CD8-positive, alpha-beta memory T cell (primary cell): ENCODE results near the gene RANBP1. TPM values are rescaled to one million over a fixed set of nuclear protein-coding genes. Genes with fewer than 3 reads are reported as not detected.

Experiments used
- CTCF ChIA-PET: fragments of 350-600 bp; sonication (Branson Sonifier 250); formaldehyde crosslinking; loops from one replicate; lab custom pipeline; 2021; ENCODE audit warnings: antibody characterized with exemption; lab: Charles Lee
- POLR2A ChIA-PET: fragments of 350-600 bp; sonication (Branson Sonifier 250); formaldehyde crosslinking; loops from one replicate; lab custom pipeline; 2021; ENCODE audit warnings: antibody characterized with exemption; lab: Charles Lee
- DNase-seq, 5 donors: peaks; one replicate each; pipeline versions ENCODE4 v3.0.0 to v3.0.0-alpha.2; 2020 to 2022; ENCODE audit warnings: mixed read lengths in 1 of 5
- H3K27ac ChIP-seq: one replicate; pipeline ENCODE4 v1.7.0; 2013; ENCODE audit warnings: low read depth, mild to moderate bottlenecking, low read length, moderate library complexity
- H3K27me3 ChIP-seq: 2 replicates; pipeline ENCODE4 v1.7.0; 2013; ENCODE audit warnings: low read length, mild to moderate bottlenecking; ENCODE audit not compliant: insufficient read depth, poor library complexity, severe bottlenecking
- H3K36me3 ChIP-seq: 2 replicates; pipeline ENCODE4 v1.7.0; 2013; ENCODE audit warnings: mild to moderate bottlenecking, low read length, moderate library complexity; ENCODE audit not compliant: insufficient read depth
- H3K4me1 ChIP-seq: 2 replicates; pipeline ENCODE4 v1.7.0; 2013; ENCODE audit warnings: mild to moderate bottlenecking, low read length, moderate library complexity; ENCODE audit not compliant: insufficient read depth
- H3K4me3 ChIP-seq: 2 replicates; pipeline ENCODE4 v1.7.0; 2013; ENCODE audit warnings: mild to moderate bottlenecking, low read length
- H3K9me3 ChIP-seq: 2 replicates; pipeline ENCODE4 v1.7.0; 2013; ENCODE audit warnings: mild to moderate bottlenecking, low read length
- H3K27ac Mint-ChIP-seq, 8 donors: one replicate each; pipeline ENCODE4 v1.8.0; 2020 to 2021; ENCODE audit warnings: mixed read lengths in 8 of 8, mild to moderate bottlenecking in 6 of 8, inconsistent platforms in 3 of 8, moderate library complexity in 3 of 8
- H3K27me3 Mint-ChIP-seq, 2 donors: one replicate each; pipeline ENCODE4 v1.8.0; 2020 to 2021; ENCODE audit warnings: mixed read lengths in 2 of 2, mild to moderate bottlenecking in 1 of 2, moderate library complexity in 1 of 2
- H3K36me3 Mint-ChIP-seq, 3 donors: one replicate each; pipeline ENCODE4 v1.8.0; 2020 to 2021; ENCODE audit warnings: mixed read lengths in 3 of 3, inconsistent platforms in 1 of 3, mild to moderate bottlenecking in 1 of 3
- H3K4me1 Mint-ChIP-seq, 3 donors: one replicate each; pipeline ENCODE4 v1.8.0; 2020 to 2021; ENCODE audit warnings: mixed read lengths in 3 of 3, inconsistent platforms in 1 of 3, mild to moderate bottlenecking in 1 of 3
- H3K4me3 Mint-ChIP-seq, 7 donors: one replicate each; pipeline ENCODE4 v1.8.0; 2020 to 2021; ENCODE audit warnings: mixed read lengths in 7 of 7, mild to moderate bottlenecking in 6 of 7, moderate library complexity in 4 of 7, inconsistent platforms in 2 of 7
- H3K9me3 Mint-ChIP-seq, 5 donors: one replicate each; pipeline ENCODE4 v1.8.0; 2020 to 2022; ENCODE audit warnings: mixed read lengths in 5 of 5, mild to moderate bottlenecking in 3 of 5, moderate library complexity in 2 of 5, inconsistent platforms in 1 of 5
- polyA plus RNA-seq: library from polyadenylated mRNA; unstranded; fragments of 300-500 nt; fragmentation: Illumina TruSeq; gene quantifications from one replicate; pipeline ENCODE4 v1.2.3, GENCODE V29; 2021
- total RNA-seq, 2 experiments: library from RNA; stranded (reverse); gene quantifications; one replicate each; pipeline ENCODE4 v1.2.3, GENCODE V29; 2021

RANBP1 gene
- total and polyA plus RNA-seq, 3 experiments from 2014 or later = 102 to 459 (median 436) TPM

DNA sequence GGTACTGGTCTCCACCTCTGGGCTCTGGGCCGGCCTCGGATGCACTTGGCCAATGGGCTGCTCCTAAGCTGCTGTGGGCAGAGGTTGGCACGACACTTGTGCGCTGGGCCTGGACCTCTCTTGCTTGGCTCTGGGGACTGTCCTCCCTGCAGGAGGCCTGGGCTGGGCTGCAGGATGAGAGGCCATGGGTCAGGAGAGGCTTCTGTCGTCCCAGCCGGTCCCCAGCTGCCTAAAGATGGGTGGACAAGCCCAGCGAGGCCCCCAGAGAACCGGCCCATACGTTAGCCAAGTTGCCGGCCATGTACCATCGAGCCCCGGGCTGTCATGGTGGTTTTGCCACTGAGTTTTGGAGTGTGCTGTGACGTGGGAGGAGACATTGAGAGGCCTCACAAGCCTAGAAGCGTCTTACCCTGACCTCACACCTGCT, 36.6 kb downstream of the RANBP1 start:
- CTCF ChIA-PET = no interaction called here

DNA sequence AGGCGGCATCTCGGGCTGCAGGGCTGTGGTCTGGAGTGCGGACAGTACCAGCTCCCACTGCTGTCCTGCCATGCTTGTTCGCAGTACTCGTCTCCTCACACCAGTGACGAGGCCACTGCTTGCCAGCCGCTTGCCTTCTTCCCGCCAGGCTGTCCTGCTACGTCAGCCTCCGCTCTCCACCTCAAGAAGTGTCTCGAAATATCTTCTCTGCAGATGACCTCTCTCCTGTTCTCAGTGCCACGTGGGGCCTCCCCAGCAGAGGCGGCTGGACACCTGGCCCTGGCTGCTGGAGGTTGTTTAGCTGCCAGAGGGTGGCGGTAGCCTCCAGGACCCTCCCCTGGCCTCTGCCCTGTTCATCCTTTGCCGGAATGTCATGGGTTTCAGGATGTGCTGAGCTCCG, 38.0 kb downstream of the RANBP1 start:
- no peak overlapping the region for H3K27ac ChIP-seq
- no peak overlapping the region for H3K4me3 ChIP-seq
- Mint-ChIP-seq H3K4me1 (peaks cover 0 to 4% (median 2%) of the 10 kb centered on the region in 3 donors), H3K36me3 (no peaks in the 10 kb centered on the region), H3K4me3 (no peak overlapping the region), H3K9me3 (no peaks in the 10 kb centered on the region), H3K27me3 (peaks cover 0 to 4% of the 10 kb centered on the region in 2 donors), H3K27ac (peak overlapping the region in 2 of 8 donors; percentile 38 to 58)
- no peaks in the 10 kb centered on the region for H3K4me1 ChIP-seq
- H3K9me3 ChIP-seq = no peaks in the 10 kb centered on the region
- H3K27me3 ChIP-seq = peaks cover 17% of the 10 kb centered on the region
- DNase-seq = no peak
- CTCF ChIA-PET = interaction anchor here (1.1 to 1.2 kb wide), 2 partner anchors 24 to 138 kb away, joined by 3 read pairs; no protein-coding TSS in a partner anchor
- H3K36me3 ChIP-seq = no peaks in the 10 kb centered on the region
- POLR2A ChIA-PET = no interaction called here

More for the DNA sequence above, 36.6 kb downstream of the RANBP1 start:
- no peaks in the 10 kb centered on the region for H3K9me3 Mint-ChIP-seq
- peaks cover 0 to 4% (median 2%) of the 10 kb centered on the region in 3 donors for H3K4me1 Mint-ChIP-seq
- no peak overlapping the region for H3K4me3 ChIP-seq
- H3K27me3 Mint-ChIP-seq = peaks cover 0 to 4% of the 10 kb centered on the region in 2 donors
- DNase-seq = no peak
- no peak overlapping the region for H3K4me3 Mint-ChIP-seq
- H3K27ac Mint-ChIP-seq = no peak overlapping the region
- no peaks in the 10 kb centered on the region for H3K36me3 Mint-ChIP-seq
- no peaks in the 10 kb centered on the region for H3K36me3 ChIP-seq
- H3K4me1 ChIP-seq = no peaks in the 10 kb centered on the region
- POLR2A ChIA-PET = interaction anchor here (0.6 kb wide), 1 partner anchor 66 kb away, joined by 8 read pairs; no protein-coding TSS in a partner anchor
- peaks cover 10% of the 10 kb centered on the region for H3K27me3 ChIP-seq
- H3K9me3 ChIP-seq = no peaks in the 10 kb centered on the region
- no peak overlapping the region for H3K27ac ChIP-seq

DNA sequence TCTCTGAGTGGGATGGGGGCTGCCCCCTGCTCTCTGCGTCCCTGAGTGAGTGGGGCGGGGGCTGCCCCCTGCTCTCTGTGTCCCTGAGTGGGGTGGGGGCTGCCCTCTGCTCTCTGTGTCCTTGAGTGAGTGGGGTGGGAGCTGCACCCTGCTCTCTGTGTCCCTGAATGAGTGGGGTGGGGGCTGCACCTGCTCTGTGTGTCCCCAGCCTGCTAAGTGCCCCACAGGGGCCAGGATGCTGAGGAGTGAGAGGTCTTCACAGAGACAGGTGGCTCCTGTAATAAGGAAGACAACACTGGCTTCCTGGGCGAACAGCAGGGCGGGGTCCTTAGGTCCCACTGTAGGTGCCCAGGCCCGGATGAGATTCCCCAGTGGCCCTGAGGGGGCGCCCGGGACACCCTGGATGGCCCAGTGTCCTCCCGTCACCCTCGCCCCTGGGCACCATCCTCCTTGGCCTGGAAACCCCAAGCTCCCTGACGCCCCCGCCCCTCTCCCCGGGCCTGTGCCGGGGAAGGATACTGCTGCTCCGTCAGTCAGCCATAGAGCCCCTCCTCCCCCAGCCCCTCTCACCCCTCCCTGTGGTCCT, 38.8 kb downstream of the RANBP1 start:
- Histone ChIP-seq H3K27me3 (peaks cover 17% of the 10 kb centered on the region), H3K4me3 (no peak overlapping the region), H3K36me3 (no peaks in the 10 kb centered on the region), H3K4me1 (no peaks in the 10 kb centered on the region), H3K9me3 (no peaks in the 10 kb centered on the region), H3K27ac (no peak overlapping the region)
- no peak for DNase-seq
- ChIA-PET CTCF (no interaction called here), POLR2A (no interaction called here)
- no peak overlapping the region for H3K4me3 Mint-ChIP-seq
- H3K27ac Mint-ChIP-seq = no peak overlapping the region
- H3K36me3 Mint-ChIP-seq = no peaks in the 10 kb centered on the region
- peaks cover 0 to 4% (median 2%) of the 10 kb centered on the region in 3 donors for H3K4me1 Mint-ChIP-seq
- peaks cover 0 to 4% of the 10 kb centered on the region in 2 donors for H3K27me3 Mint-ChIP-seq
- no peaks in the 10 kb centered on the region for H3K9me3 Mint-ChIP-seq

DNA sequence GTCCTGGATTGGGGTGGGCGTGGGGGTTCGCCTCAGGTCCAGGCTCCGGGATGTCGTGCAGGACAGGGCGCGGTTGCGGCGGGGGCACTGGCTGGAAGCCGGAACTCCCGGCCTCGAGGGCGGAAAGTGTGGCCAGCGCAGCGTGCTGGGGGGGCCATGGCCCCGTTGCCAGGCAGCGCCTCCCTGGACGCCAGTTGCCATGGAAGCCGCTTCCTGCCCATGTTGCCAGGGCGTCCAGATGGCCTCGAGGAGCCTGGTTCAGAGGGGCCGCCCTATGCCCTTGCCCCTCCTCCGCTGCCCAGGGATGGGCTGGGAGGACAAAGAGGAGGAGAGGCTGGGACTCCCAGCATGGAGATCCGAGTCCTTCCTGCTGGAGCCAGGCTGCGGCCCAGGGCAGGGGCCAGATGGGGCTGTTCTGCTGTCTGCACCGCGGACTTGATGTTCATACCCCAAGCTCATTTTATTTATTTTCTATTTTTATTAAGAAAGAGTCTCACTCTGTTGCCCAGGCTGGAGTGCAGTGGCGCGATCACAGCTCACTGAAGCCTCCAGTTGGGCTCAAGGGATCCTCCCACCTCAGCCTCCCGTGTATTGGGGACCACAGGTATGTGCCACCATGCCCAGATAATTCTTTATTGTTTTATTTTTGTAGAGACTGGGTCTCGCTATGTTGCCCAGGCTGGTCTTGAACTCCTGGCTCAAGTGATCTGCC, 39.6 kb downstream of the RANBP1 start:
- H3K27ac ChIP-seq = no peak overlapping the region
- H3K27me3 ChIP-seq = peaks cover 17% of the 10 kb centered on the region
- H3K27ac Mint-ChIP-seq = no peak overlapping the region
- ChIA-PET CTCF (interaction anchor here (1.1 to 3.0 kb wide), 2 partner anchors 84 to 129 kb away, joined by 6 to 23 read pairs; no protein-coding TSS in a partner anchor), POLR2A (no interaction called here)
- no peak overlapping the region for H3K4me3 ChIP-seq
- H3K4me1 Mint-ChIP-seq = peaks cover 0 to 4% (median 2%) of the 10 kb centered on the region in 3 donors
- no peaks in the 10 kb centered on the region for H3K36me3 Mint-ChIP-seq
- no peak overlapping the region for H3K4me3 Mint-ChIP-seq
- H3K9me3 Mint-ChIP-seq = no peaks in the 10 kb centered on the region
- H3K36me3 ChIP-seq = no peaks in the 10 kb centered on the region
- peaks cover 0 to 4% of the 10 kb centered on the region in 2 donors for H3K27me3 Mint-ChIP-seq
- DNase-seq = no peak
- no peaks in the 10 kb centered on the region for H3K4me1 ChIP-seq
- no peaks in the 10 kb centered on the region for H3K9me3 ChIP-seq

DNA sequence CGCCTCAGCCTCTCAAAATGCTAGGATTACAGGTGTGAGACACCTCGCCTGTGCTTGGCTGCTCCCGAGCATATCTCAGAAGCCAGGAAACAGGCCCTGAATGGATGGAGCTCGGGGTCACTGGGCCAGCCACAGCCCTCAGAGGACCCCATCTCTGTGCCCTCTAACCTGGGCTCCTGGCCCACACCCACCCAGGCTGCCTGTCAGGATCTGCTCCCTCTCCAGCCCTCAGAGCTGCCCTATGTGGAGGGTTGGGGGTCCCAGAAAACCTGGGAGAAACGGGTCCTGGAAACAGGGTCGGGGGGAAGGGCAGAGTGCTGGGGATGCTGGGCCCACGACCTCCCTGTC, 40.1 kb downstream of the RANBP1 start:
- H3K4me1 Mint-ChIP-seq = peaks cover 0 to 4% (median 2%) of the 10 kb centered on the region in 3 donors
- CTCF ChIA-PET = interaction anchor here (1.1 to 3.0 kb wide), 4 partner anchors 83 to 185 kb away, joined by 6 to 23 read pairs (median 10); no protein-coding TSS in a partner anchor
- H3K27ac Mint-ChIP-seq = no peak overlapping the region
- H3K27me3 Mint-ChIP-seq = peaks cover 0 to 4% of the 10 kb centered on the region in 2 donors
- H3K4me3 ChIP-seq = no peak overlapping the region
- H3K36me3 Mint-ChIP-seq = no peaks in the 10 kb centered on the region
- H3K27ac ChIP-seq = no peak overlapping the region
- POLR2A ChIA-PET = no interaction called here
- H3K4me1 ChIP-seq = no peaks in the 10 kb centered on the region
- no peaks in the 10 kb centered on the region for H3K9me3 Mint-ChIP-seq
- peaks cover 17% of the 10 kb centered on the region for H3K27me3 ChIP-seq
- no peaks in the 10 kb centered on the region for H3K9me3 ChIP-seq
- H3K36me3 ChIP-seq = no peaks in the 10 kb centered on the region
- H3K4me3 Mint-ChIP-seq = no peak overlapping the region
- DNase-seq = no peak

DNA sequence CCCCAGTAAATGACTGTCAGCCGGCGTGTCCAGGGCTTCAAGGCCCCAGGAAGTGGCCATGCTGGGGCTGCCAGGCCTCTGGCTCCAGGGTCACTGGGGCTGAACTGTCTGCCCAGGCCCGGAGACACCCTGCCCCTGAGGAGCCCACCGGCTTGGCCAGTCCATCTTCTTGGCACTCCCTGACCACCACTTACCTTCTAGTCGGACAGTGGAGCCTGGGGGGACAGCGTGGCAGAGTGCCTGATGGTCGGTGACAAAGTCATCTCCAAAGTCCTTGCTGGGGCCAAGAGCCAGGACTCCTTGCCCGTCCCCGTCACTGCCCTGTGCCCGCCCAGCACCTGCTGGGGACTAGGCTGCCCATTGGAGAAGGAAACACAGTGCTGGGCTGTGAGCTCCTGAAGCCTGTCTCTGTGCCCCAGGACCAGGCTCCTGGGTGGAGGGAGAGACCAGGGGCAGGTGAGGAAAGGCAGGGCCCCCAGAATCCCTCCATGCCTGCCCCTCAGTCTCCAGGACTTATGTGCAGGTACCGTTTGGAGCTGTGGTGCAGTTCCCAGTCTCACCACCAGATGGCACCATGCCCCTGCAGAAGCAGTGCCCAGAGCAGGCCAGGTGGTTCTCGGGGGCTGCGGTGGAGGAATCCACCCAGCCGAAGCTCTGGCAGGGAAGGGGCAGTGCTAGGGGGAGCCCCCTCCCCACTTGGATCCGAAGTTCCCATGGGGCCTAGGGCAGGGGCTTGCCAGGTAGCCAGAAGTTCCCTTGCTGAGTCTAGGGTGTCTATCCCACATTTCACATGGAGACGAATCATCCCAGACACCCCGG, 40.9 kb downstream of the RANBP1 start:
- POLR2A ChIA-PET = no interaction called here

DNA sequence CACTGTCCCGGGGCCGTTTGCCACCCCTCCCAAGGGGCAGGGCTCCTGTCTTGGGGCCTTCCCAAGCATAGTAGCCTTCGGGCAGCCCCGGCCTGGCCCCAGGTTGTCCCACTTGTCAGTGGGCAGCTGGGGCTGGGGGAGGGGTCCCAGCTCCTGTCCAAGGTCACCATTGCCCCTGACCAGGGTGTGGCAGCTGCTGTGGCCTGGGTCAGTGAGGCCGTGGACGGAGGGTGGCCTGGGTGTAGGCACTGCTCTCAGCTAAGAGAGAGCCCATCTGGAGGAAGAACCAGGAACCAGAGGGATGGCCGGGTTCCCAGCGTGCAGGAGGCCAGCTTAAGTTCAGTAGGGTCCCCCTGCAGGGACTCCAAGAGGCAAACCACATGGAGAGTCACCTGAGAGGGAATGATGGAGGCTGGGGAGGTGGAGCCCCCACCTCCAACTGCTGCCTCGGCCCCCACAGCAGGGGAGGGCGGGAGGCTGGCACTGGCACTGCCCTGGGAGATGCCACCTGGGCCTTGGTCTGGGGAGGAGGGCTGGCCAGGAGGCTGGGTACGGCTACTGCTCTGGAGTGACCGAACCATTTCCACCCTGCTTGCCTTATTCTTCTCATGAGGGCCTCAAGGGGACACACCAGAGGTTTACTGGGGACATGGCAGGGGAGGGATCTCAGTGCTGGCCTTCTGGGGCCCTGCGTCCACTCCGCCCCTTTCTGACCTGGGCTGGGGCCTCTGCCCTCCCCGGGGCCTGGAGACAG, 41.7 kb downstream of the RANBP1 start:
- ChIA-PET CTCF (interaction anchor here (0.7 to 3.0 kb wide), 22 partner anchors 8 to 187 kb away, joined by 3 to 23 read pairs (median 3); no protein-coding TSS in a partner anchor), POLR2A (no interaction called here)
- peaks cover 17% of the 10 kb centered on the region for H3K27me3 ChIP-seq
- Mint-ChIP-seq H3K9me3 (no peaks in the 10 kb centered on the region), H3K4me3 (no peak overlapping the region), H3K27me3 (peaks cover 0 to 4% of the 10 kb centered on the region in 2 donors), H3K27ac (no peak overlapping the region), H3K4me1 (peaks cover 0 to 4% (median 2%) of the 10 kb centered on the region in 3 donors), H3K36me3 (no peaks in the 10 kb centered on the region)
- no peak overlapping the region for H3K27ac ChIP-seq
- H3K9me3 ChIP-seq = no peaks in the 10 kb centered on the region
- no peak for DNase-seq
- no peaks in the 10 kb centered on the region for H3K36me3 ChIP-seq
- no peaks in the 10 kb centered on the region for H3K4me1 ChIP-seq
- no peak overlapping the region for H3K4me3 ChIP-seq

More for the DNA sequence above, 40.9 kb downstream of the RANBP1 start:
- Histone ChIP-seq H3K4me3 (no peak overlapping the region), H3K27ac (no peak overlapping the region), H3K4me1 (no peaks in the 10 kb centered on the region), H3K9me3 (no peaks in the 10 kb centered on the region), H3K27me3 (peaks cover 17% of the 10 kb centered on the region), H3K36me3 (no peaks in the 10 kb centered on the region)
- DNase-seq = peak; percentile 79 to 90 (median 83)
- CTCF ChIA-PET = interaction anchor here (0.6 to 3.0 kb wide), 24 partner anchors 9 to 186 kb away, joined by 3 to 23 read pairs (median 3); no protein-coding TSS in a partner anchor
- Mint-ChIP-seq H3K4me1 (peaks cover 0 to 4% (median 2%) of the 10 kb centered on the region in 3 donors), H3K27me3 (peaks cover 0 to 4% of the 10 kb centered on the region in 2 donors), H3K9me3 (no peaks in the 10 kb centered on the region), H3K36me3 (no peaks in the 10 kb centered on the region), H3K27ac (peak overlapping the region in 2 of 8 donors; percentile 19 to 36), H3K4me3 (no peak overlapping the region)
